DOHH2 (cell line): ENCODE data around the gene KCNG2.

Experiments used
- H3F3A ChIP-seq: fragments of 200-600 bp; sonication (generic), shearing (Covaris generic); 2 replicates; pipeline ENCODE4 v1.6.0; 2016; ENCODE audit warnings: antibody characterized with exemption, mild to moderate bottlenecking; ENCODE audit not compliant: control insufficient read depth, insufficient read depth
- H3K27ac ChIP-seq: fragments of 200-600 bp; sonication (generic); 2 replicates; pipeline ENCODE4 v1.5.1; 2014; ENCODE audit warnings: low read depth, mild to moderate bottlenecking, low read length, moderate library complexity
- H3K27me3 ChIP-seq: fragments of 200-600 bp; sonication (generic); 2 replicates; pipeline ENCODE4 v1.6.1; 2014; ENCODE audit warnings: mild to moderate bottlenecking, low read length, mixed read lengths; ENCODE audit not compliant: control insufficient read depth
- H3K36me3 ChIP-seq: fragments of 200-600 bp; sonication (generic); 2 replicates; pipeline ENCODE4 v1.6.1; 2014; ENCODE audit warnings: mild to moderate bottlenecking, low read length, moderate library complexity, mixed read lengths; ENCODE audit not compliant: control insufficient read depth
- H3K4me1 ChIP-seq: fragments of 200-600 bp; sonication (generic); 2 replicates; pipeline ENCODE4 v1.6.1; 2014; ENCODE audit warnings: mild to moderate bottlenecking, low read length, mixed read lengths; ENCODE audit not compliant: control insufficient read depth
- H3K4me2 ChIP-seq: fragments of 200-600 bp; sonication (generic); 2 replicates; pipeline ENCODE4 v1.6.0; 2014; ENCODE audit warnings: mild to moderate bottlenecking, low read length, moderate library complexity
- H3K4me3 ChIP-seq: fragments of 200-600 bp; sonication (generic); 2 replicates; pipeline ENCODE4 v1.5.1; 2014; ENCODE audit warnings: mild to moderate bottlenecking, low read length, mixed read lengths
- H3K79me2 ChIP-seq: fragments of 200-600 bp; sonication (generic); 2 replicates; pipeline ENCODE4 v1.6.1; 2014; ENCODE audit warnings: mild to moderate bottlenecking, low read length, mixed read lengths; ENCODE audit not compliant: control insufficient read depth
- H3K9me2 ChIP-seq: fragments of 200-600 bp; sonication (generic); replicated peaks from 2 replicates; pipeline ENCODE4 v1.6.1; 2014; ENCODE audit warnings: mild to moderate bottlenecking, low read length, mixed read lengths; ENCODE audit not compliant: control insufficient read depth
- H3K9me3 ChIP-seq: fragments of 200-600 bp; sonication (generic); 2 replicates; pipeline ENCODE4 v1.6.1; 2014; ENCODE audit warnings: antibody characterized with exemption, low read length, mixed read lengths; ENCODE audit not compliant: control insufficient read depth, insufficient read depth
- H4K20me1 ChIP-seq: fragments of 200-600 bp; sonication (generic); 2 replicates; pipeline ENCODE4 v1.6.0; 2014; ENCODE audit warnings: low read depth, mild to moderate bottlenecking, antibody characterized with exemption, low read length, moderate library complexity; ENCODE audit not compliant: control insufficient read depth, insufficient read depth
- CTCF ChIP-seq: fragments of 200-600 bp; sonication (generic); IDR thresholded peaks from one replicate; pipeline ENCODE4 v1.5.1; 2014; ENCODE audit warnings: antibody characterized with exemption, mild to moderate bottlenecking, low read depth, low read length; ENCODE audit not compliant: poor library complexity, severe bottlenecking
- EZH2phosphoT487 ChIP-seq: fragments of 200-600 bp; sonication (generic); IDR thresholded peaks from 2 replicates; pipeline ENCODE4 v1.6.1; 2017; ENCODE audit warnings: borderline replicate concordance, mild to moderate bottlenecking, antibody characterized with exemption, low read length, moderate library complexity, mixed read lengths

Gene KCNG2

DNA sequence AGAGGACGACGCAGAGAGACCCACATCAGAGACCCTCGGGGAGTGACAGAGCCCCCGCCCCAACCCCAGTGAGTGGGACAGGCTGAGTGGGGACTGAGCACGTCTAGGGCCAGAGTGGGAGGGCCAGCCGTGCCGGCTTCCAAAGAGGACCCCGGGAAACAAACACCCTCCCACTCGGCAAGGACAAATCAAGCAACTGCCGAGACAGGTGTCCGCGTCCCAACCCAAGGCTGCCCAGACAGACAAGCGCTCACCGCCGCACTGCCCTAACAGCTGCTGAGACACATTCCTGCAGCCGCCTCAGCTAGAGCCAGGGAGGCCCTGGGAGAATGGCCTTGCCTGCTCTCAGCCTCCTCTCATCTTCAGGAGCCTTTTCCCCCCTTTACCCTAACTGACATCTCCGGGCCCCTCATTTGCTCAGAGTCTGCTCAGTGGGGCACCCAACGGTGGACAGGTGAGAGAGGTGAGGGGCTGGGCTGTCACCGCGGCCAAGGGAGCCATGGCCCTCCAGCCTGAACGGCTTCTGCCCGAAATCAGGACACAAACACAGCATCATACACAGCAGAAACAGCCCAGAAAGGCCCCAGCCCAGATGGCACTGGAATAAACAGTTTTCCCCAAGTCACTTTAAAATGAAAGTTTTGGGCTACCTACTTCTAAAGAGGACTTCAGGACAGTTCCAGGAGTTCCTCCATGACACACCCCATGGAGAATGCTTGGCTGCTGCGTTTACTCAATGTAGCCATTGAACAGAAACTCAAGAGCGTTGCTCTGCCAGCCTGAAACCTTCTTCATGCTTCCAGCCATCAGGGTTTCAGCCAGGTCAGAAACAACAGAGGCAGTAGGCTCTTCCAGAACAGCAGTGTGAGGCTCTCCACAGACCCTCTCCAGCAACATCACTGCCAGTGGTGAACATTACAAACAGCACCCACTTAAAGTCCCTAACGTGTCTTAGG, 130.1 kb downstream of the KCNG2 start:
- no peak overlapping the region for H3K4me2 ChIP-seq
- peaks cover 36% of the 10 kb centered on the region for H3K36me3 ChIP-seq
- peaks cover 20% of the 10 kb centered on the region for H3K9me3 ChIP-seq
- H3K9me2 ChIP-seq, result no peaks in the 10 kb centered on the region
- no peaks in the 10 kb centered on the region for H3K4me1 ChIP-seq
- H3K27me3 ChIP-seq, result no peaks in the 10 kb centered on the region
- TF ChIP-seq EZH2phosphoT487 (no peak), CTCF (no peak)
- H3K79me2 ChIP-seq, result peaks cover 54% of the 10 kb centered on the region
- no peaks in the 10 kb centered on the region for H3F3A ChIP-seq
- H4K20me1 ChIP-seq, result no peaks in the 10 kb centered on the region
- H3K27ac ChIP-seq, result no peak overlapping the region
- no peak overlapping the region for H3K4me3 ChIP-seq

- H3K4me1 ChIP-seq, result no peaks in the 10 kb centered on the region
- peaks cover 21% of the 10 kb centered on the region for H3K9me3 ChIP-seq
- no peaks in the 10 kb centered on the region for H3K27me3 ChIP-seq
- H4K20me1 ChIP-seq, result no peaks in the 10 kb centered on the region
- H3F3A ChIP-seq, result no peaks in the 10 kb centered on the region
- H3K4me3 ChIP-seq, result no peak overlapping the region
- no peak overlapping the region for H3K4me2 ChIP-seq
- H3K27ac ChIP-seq, result no peak overlapping the region
- TF ChIP-seq EZH2phosphoT487 (no peak), CTCF (no peak)
- peaks cover 61% of the 10 kb centered on the region for H3K79me2 ChIP-seq
- no peaks in the 10 kb centered on the region for H3K9me2 ChIP-seq
- peaks cover 41% of the 10 kb centered on the region for H3K36me3 ChIP-seq
Measured at GRCh38 chr18:79928563-79928960, 130.8 kb downstream of the KCNG2 start.

- Histone ChIP-seq H3K4me1 (no peaks in the 10 kb centered on the region), H3K4me3 (no peak overlapping the region), H3K4me2 (no peak overlapping the region), H4K20me1 (no peaks in the 10 kb centered on the region), H3F3A (no peaks in the 10 kb centered on the region), H3K27ac (no peak overlapping the region), H3K79me2 (peaks cover 73% of the 10 kb centered on the region), H3K9me2 (no peaks in the 10 kb centered on the region), H3K27me3 (no peaks in the 10 kb centered on the region), H3K36me3 (peaks cover 47% of the 10 kb centered on the region), H3K9me3 (peaks cover 24% of the 10 kb centered on the region)
- no peak for TF ChIP-seq EZH2phosphoT487
Measured at GRCh38 chr18:79930020-79930642, 132.4 kb downstream of the KCNG2 start.

DNA sequence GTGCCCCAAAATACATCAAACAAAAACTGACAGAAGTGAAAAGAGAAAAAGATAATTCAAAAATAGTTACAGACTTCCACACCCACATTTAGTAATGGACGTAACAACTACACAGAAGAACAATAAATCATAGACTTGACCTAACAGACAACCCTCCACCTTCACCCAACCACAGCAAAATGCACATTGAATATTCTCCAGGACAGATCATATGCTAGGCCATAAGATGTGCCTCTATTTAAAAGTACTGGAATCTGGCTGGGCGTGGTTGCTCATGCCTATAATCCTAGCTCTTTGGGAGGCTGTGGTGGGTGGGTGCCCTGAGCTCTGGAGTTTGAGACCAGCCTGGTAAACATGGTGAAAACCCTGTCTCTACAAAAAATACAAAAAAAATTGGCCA, 133.7 kb downstream of the KCNG2 start:
- Histone ChIP-seq H3F3A (no peaks in the 10 kb centered on the region), H4K20me1 (no peaks in the 10 kb centered on the region), H3K9me3 (peaks cover 24% of the 10 kb centered on the region), H3K79me2 (peaks cover 83% of the 10 kb centered on the region), H3K27me3 (no peaks in the 10 kb centered on the region), H3K27ac (no peak overlapping the region), H3K4me1 (no peaks in the 10 kb centered on the region), H3K4me2 (no peak overlapping the region), H3K36me3 (peaks cover 60% of the 10 kb centered on the region), H3K9me2 (no peaks in the 10 kb centered on the region), H3K4me3 (no peak overlapping the region)
- TF ChIP-seq CTCF, result no peak
- TF ChIP-seq EZH2phosphoT487, result no peak
